T-helper 1 cell treated with Interleukin-12 subunit alpha and Interleukin-12 subunit beta and Interleukin-4 antibody, amounts not matched to agents 30 ng/mL and 1 ng/mL, for 36 hours (primary cell): ENCODE data around the gene ERRFI1. TPM values are rescaled to one million over a fixed set of nuclear protein-coding genes. Genes with fewer than 3 reads are reported as not detected.

Source experiments
- intact Hi-C: fragments of 100-400 bp; cut with micrococcal nuclease; formaldehyde crosslinking; loops from one replicate; pipeline ENCODE4 v1.15.1; 2024
- total RNA-seq: library from RNA; stranded (reverse); gene quantifications from 2 replicates; pipeline ENCODE4 v1.2.3, GENCODE V29; 2022

Gene ERRFI1
- total RNA-seq, 1 donor from 2014 or later: 0.74 TPM

GRCh38 chr1:8043621-8044020 is 17.5 kb upstream of the ERRFI1 start:
- intact Hi-C loops: no loop called here

GRCh38 chr1:8042134-8042533 is 16.0 kb upstream of the ERRFI1 start:
- intact Hi-C loops: no loop called here

- intact Hi-C loops: no loop called here
Measured at GRCh38 chr1:8040586-8040985, 14.5 kb upstream of the ERRFI1 start.

- intact Hi-C loops: loop anchor here (10.0 kb wide), 1 partner anchor 186 kb away; no protein-coding TSS in a partner anchor
Measured at GRCh38 chr1:8039071-8039470, 13.0 kb upstream of the ERRFI1 start.

- intact Hi-C loops: loop anchor here (10.0 kb wide), 1 partner anchor 190 kb away; no protein-coding TSS in a partner anchor
Measured at GRCh38 chr1:8035289-8035688, 9.2 kb upstream of the ERRFI1 start.

- intact Hi-C loops: loop anchor here (10.0 kb wide), 1 partner anchor 191 kb away; no protein-coding TSS in a partner anchor
Measured at GRCh38 chr1:8033322-8033721, 7.2 kb upstream of the ERRFI1 start.

GRCh38 chr1:8032366-8032910 is 6.3 kb upstream of the ERRFI1 start:
- intact Hi-C loops: loop anchor here (10.0 kb wide), 1 partner anchor 192 kb away; no protein-coding TSS in a partner anchor

GRCh38 chr1:8031176-8031785 is 5.2 kb upstream of the ERRFI1 start:
- intact Hi-C loops: loop anchor here (1.0 to 10.0 kb wide), 2 partner anchors 194 to 318 kb away; no protein-coding TSS in a partner anchor

- intact Hi-C loops: loop anchor here (5.0 kb wide), 1 partner anchor 69 kb away; no protein-coding TSS in a partner anchor
Measured at GRCh38 chr1:8028571-8028910, 2.4 kb upstream of the ERRFI1 start.

GRCh38 chr1:8027748-8028570 is 1.9 kb upstream of the ERRFI1 start:
- intact Hi-C loops: loop anchor here (2.0 to 5.0 kb wide), 3 partner anchors 69 to 155 kb away; no protein-coding TSS in a partner anchor

GRCh38 chr1:8026976-8027747 is 1.1 kb upstream of the ERRFI1 start:
- intact Hi-C loops: loop anchor here (1.0 to 5.0 kb wide), 5 partner anchors 66 to 291 kb away; partner anchors contain the start of genes PARK7 and SLC45A1

GRCh38 chr1:8025671-8026144 is 401 bp downstream of the ERRFI1 start:
- intact Hi-C loops: loop anchor here (1.0 to 5.0 kb wide), 5 partner anchors 64 to 293 kb away; partner anchors contain the start of genes PARK7 and SLC45A1

- intact Hi-C loops: loop anchor here (5.0 kb wide), 1 partner anchor 72 kb away; no protein-coding TSS in a partner anchor
Measured at GRCh38 chr1:8025061-8025670, 943 bp downstream of the ERRFI1 start.

- intact Hi-C loops: no loop called here
Measured at GRCh38 chr1:8024329-8024728, 1.8 kb downstream of the ERRFI1 start.

GRCh38 chr1:8023995-8024313 is 2.2 kb downstream of the ERRFI1 start:
- intact Hi-C loops: no loop called here

- intact Hi-C loops: no loop called here
Measured at GRCh38 chr1:8023287-8023994, 2.7 kb downstream of the ERRFI1 start.

- intact Hi-C loops: no loop called here
Measured at GRCh38 chr1:8022395-8023286, 3.5 kb downstream of the ERRFI1 start.

GRCh38 chr1:8021676-8022266 is 4.3 kb downstream of the ERRFI1 start:
- intact Hi-C loops: no loop called here

GRCh38 chr1:8020032-8020431 is 6.1 kb downstream of the ERRFI1 start:
- intact Hi-C loops: no loop called here
